ENCODE data around the gene LIN7A.

GRCh38 chr12:80925983-80926382 lies 11.8 kb downstream of the LIN7A start:
- TF ChIP-seq CTCF (IDR thresholded peaks at IDR 0.05) (no peak), POLR2A (IDR thresholded peaks at IDR 0.05) (no peak), POLR2AphosphoS5 (IDR thresholded peaks at IDR 0.05) (no peak)

Measured in upper lobe of left lung (tissue), 4 donors.